Sigmoid colon (tissue), 7 donors: ENCODE measurements around the gene RHBG. TPM values are rescaled to one million over a fixed set of nuclear protein-coding genes. Genes with fewer than 3 reads are reported as not detected.

Source experiments
- DNase-seq: peaks from one replicate; pipeline ENCODE4 v3.0.0-alpha.2; 2019
- H3K27ac ChIP-seq, 4 donors: fragments of 200-600 bp; sonication (generic); one replicate each; pipeline ENCODE4 v1.5.1; 2016 to 2019; ENCODE audit warnings: mild to moderate bottlenecking in 1 of 4
- H3K27me3 ChIP-seq, 3 donors: fragments of 200-600 bp; sonication (generic); one replicate each; pipeline ENCODE4 v1.5.1; 2019; ENCODE audit warnings: mild to moderate bottlenecking in 1 of 3
- H3K36me3 ChIP-seq, 4 donors: fragments of 200-600 bp; sonication (generic); one replicate each; pipeline ENCODE4 v1.5.1; 2016 to 2019
- H3K4me1 ChIP-seq, 4 donors: fragments of 200-600 bp; sonication (generic); one replicate each; pipeline ENCODE4 v1.5.1; 2017 to 2019
- H3K4me3 ChIP-seq, 4 donors: fragments of 200-600 bp; sonication (generic); one replicate each; pipeline ENCODE4 v1.5.1; 2017 to 2019; ENCODE audit warnings: mild to moderate bottlenecking in 2 of 4, moderate library complexity in 1 of 4
- H3K9me3 ChIP-seq, 4 donors: fragments of 200-600 bp in 3 of 4; sonication (generic) in 3 of 4; one replicate each; pipeline versions ENCODE4 v1.5.1 to v1.6.1; 2013 to 2019
- CTCF ChIP-seq, 4 experiments: fragments of 450-650 bp in 3 of 4; fragments of 200-600 bp in 1 of 4; IDR thresholded peaks; one replicate each; pipeline ENCODE4 v1.5.1; 2016 to 2019; ENCODE audit warnings: antibody characterized with exemption in 4 of 4, mild to moderate bottlenecking in 3 of 4, moderate library complexity in 2 of 4
- EP300 ChIP-seq, 4 donors: sonication (generic); formaldehyde crosslinking; IDR thresholded peaks; one replicate each; pipeline ENCODE4 v1.6.1; 2017; ENCODE audit warnings: antibody characterized with exemption in 4 of 4
- POLR2A ChIP-seq, 2 donors: fragments of 450-650 bp; IDR thresholded peaks; one replicate each; pipeline ENCODE4 v1.6.1; 2016; ENCODE audit warnings: antibody characterized with exemption in 2 of 2, mild to moderate bottlenecking in 2 of 2, moderate library complexity in 2 of 2
- POLR2AphosphoS5 ChIP-seq, 4 donors: sonication (generic); formaldehyde crosslinking; IDR thresholded peaks; one replicate each; pipeline ENCODE4 v1.6.1; 2017; ENCODE audit warnings: antibody characterized with exemption in 4 of 4
- WGBS, 2 donors: extraction: QIAGEN DNeasy Blood & Tissue Kit; methylation state at CpG; one replicate each; pipeline ENCODE4 v1.1.7; 2013; 5-methylcytosine and 5-hydroxymethylcytosine counted together
- intact Hi-C: fragments of 100-400 bp; cut with DNase I; formaldehyde crosslinking; loops from one replicate; pipeline ENCODE4 v1.15.1; 2023
- polyA plus RNA-seq, 3 donors: library from polyadenylated mRNA; stranded (reverse); fragments of 200-250 nt; gene quantifications; one replicate each; pipeline ENCODE4 v1.2.3, GENCODE V29; 2013
- total RNA-seq, 4 donors: library from RNA; depleted of rRNA; stranded (reverse); fragments of >200 nt; gene quantifications; one replicate each; pipeline ENCODE4 v1.1.0, GENCODE V29; 2016
- donor health status: healthy with polysubstance abuse.
- donor health status: Bipolar disorder and iron deficiency.
- donor health status: healthy.

RHBG gene
- total and polyA plus RNA-seq, 7 donors: not detected

- no peaks in the 10 kb centered on the region for H3K27me3 ChIP-seq
- intact Hi-C loops: no loop called here
- H3K27ac ChIP-seq: peak overlapping the region; percentile 80 to 88 (median 86)
- 35 to 37% methylated on average over 34 of the region's 34 CpGs for WGBS, 2 donors
- no peaks in the 10 kb centered on the region for H3K9me3 ChIP-seq
- peak overlapping the region; percentile 70 to 86 (median 74) for H3K4me3 ChIP-seq
- peaks cover 0 to 27% (median 17%) of the 10 kb centered on the region in 4 donors for H3K4me1 ChIP-seq
- TF ChIP-seq CTCF (IDR thresholded peaks at IDR 0.05) (no peak), POLR2A (IDR thresholded peaks at IDR 0.05) (no peak), POLR2AphosphoS5 (IDR thresholded peaks at IDR 0.05) (no peak), EP300 (IDR thresholded peaks at IDR 0.05) (no peak)
- DNase-seq: no peak
- peaks cover 0 to 33% (median 23%) of the 10 kb centered on the region in 4 donors for H3K36me3 ChIP-seq
Observed at GRCh38 chr1:156337052-156337887, 31.7 kb upstream of the RHBG start.

- H3K4me3 ChIP-seq: peak overlapping the region; percentile 70 to 86 (median 74)
- WGBS, 2 donors: 0% methylated on average over 14 of the region's 14 CpGs
- peaks cover 0 to 27% (median 17%) of the 10 kb centered on the region in 4 donors for H3K4me1 ChIP-seq
- peak overlapping the region; percentile 80 to 88 (median 86) for H3K27ac ChIP-seq
- peaks cover 0 to 28% (median 17%) of the 10 kb centered on the region in 4 donors for H3K36me3 ChIP-seq
- DNase-seq: no peak
- TF ChIP-seq POLR2AphosphoS5 (IDR thresholded peaks at IDR 0.05) (no peak), EP300 (IDR thresholded peaks at IDR 0.05) (no peak), POLR2A (IDR thresholded peaks at IDR 0.05) (no peak), CTCF (IDR thresholded peaks at IDR 0.05) (no peak)
- H3K27me3 ChIP-seq: no peaks in the 10 kb centered on the region
- intact Hi-C loops: no loop called here
- H3K9me3 ChIP-seq: no peaks in the 10 kb centered on the region
Observed at GRCh38 chr1:156337888-156338179, 31.2 kb upstream of the RHBG start.

- WGBS, 2 donors: 0% methylated on average over 47 of the region's 47 CpGs
- TF ChIP-seq CTCF (IDR thresholded peaks at IDR 0.05): no peak
- no peak for TF ChIP-seq EP300 (IDR thresholded peaks at IDR 0.05)
- peak; percentile 69 to 86 (median 80) for TF ChIP-seq POLR2AphosphoS5 (IDR thresholded peaks at IDR 0.05)
- TF ChIP-seq POLR2A (IDR thresholded peaks at IDR 0.05): peak; percentile 53 to 65
- peak within 1 kb of the TSS; percentile 80 to 88 (median 86) for H3K27ac ChIP-seq
- H3K4me1 ChIP-seq: peaks cover 0 to 27% (median 17%) of the 10 kb centered on the region in 4 donors
- H3K9me3 ChIP-seq: no peaks in the 10 kb centered on the region
- peak within 1 kb of the TSS; percentile 70 to 86 (median 74) for H3K4me3 ChIP-seq
- no peaks in the 10 kb centered on the region for H3K27me3 ChIP-seq
- H3K36me3 ChIP-seq: peaks cover 0 to 22% (median 15%) of the 10 kb centered on the region in 4 donors
- intact Hi-C loops: no loop called here
- peak; percentile 99 for DNase-seq
Observed at GRCh38 chr1:156338180-156338976, 30.6 kb upstream of the RHBG start, which contains the start of the genes CCT3 and TSACC. CCT3 (minus strand) TSS chr1:156338292; CDS start chr1:156338184, 108 bp downstream. TSACC (plus strand) TSS chr1:156338526; CDS start chr1:156339758, 1,232 bp downstream.

- no peaks in the 10 kb centered on the region for H3K36me3 ChIP-seq
- H3K4me3 ChIP-seq: no peak overlapping the region
- H3K27me3 ChIP-seq: no peaks in the 10 kb centered on the region
- 91 to 95% methylated on average over 1 of the region's 1 CpG for WGBS, 2 donors
- intact Hi-C loops: no loop called here
- TF ChIP-seq POLR2AphosphoS5 (IDR thresholded peaks at IDR 0.05) (no peak), POLR2A (IDR thresholded peaks at IDR 0.05) (no peak), EP300 (IDR thresholded peaks at IDR 0.05) (no peak), CTCF (IDR thresholded peaks at IDR 0.05) (no peak)
- no peaks in the 10 kb centered on the region for H3K9me3 ChIP-seq
- H3K27ac ChIP-seq: no peak overlapping the region
- no peak for DNase-seq
- H3K4me1 ChIP-seq: peaks cover 0 to 2% (median under 1%) of the 10 kb centered on the region in 4 donors
Observed at GRCh38 chr1:156342166-156342955, 26.6 kb upstream of the RHBG start.
